ENCODE measurements around the gene SAMD13. TPM values are rescaled to one million over a fixed set of nuclear protein-coding genes. Genes with fewer than 3 reads are reported as not detected.

The SAMD13 gene
- total and polyA plus RNA-seq, 2 of the 4 experiments (the other 2 are of a cell fraction) = 0.27 to 0.36 TPM

GRCh38 chr1:84268346-84268745, 33.2 kb upstream of the SAMD13 start:
- Histone ChIP-seq H3K4me1 (ENCODE audit: control insufficient read depth, insufficient read depth, low read length) (peaks cover 5% of the 10 kb centered on the region; the same call in 1 of the 2 replicates), H3K18ac (ENCODE audit: low read depth, low read length) (no peak overlapping the region), H4K8ac (ENCODE audit: low read depth in 2 of 2, low read length in 2 of 2) (no peak overlapping the region), H4K20me1 (ENCODE audit: insufficient read depth, low read length) (no peaks in the 10 kb centered on the region), H4K91ac (ENCODE audit: insufficient read depth, low read depth, low read length) (no peak overlapping the region), H3K4me2 (ENCODE audit: low read depth, low read length) (no peak overlapping the region), H4K5ac (ENCODE audit: low read depth, low read length) (no peak overlapping the region), H2BK15ac (ENCODE audit: low read depth, low read length) (no peak overlapping the region), H2AK5ac (ENCODE audit: low read depth, low read length) (no peak overlapping the region), H3K27ac (ENCODE audit: insufficient read depth, low read length) (no peak overlapping the region), H2AFZ (replicated peaks; ENCODE audit: low read length, poor library complexity) (no peak overlapping the region), H3K79me1 (ENCODE audit: low read depth in 1 of 2, low read length in 2 of 2) (no peaks in the 10 kb centered on the region), H3K4ac (ENCODE audit: low read depth, low read length) (no peak overlapping the region), H3K27me3 (ENCODE audit: control insufficient read depth, insufficient read depth, low read length) (peaks cover 2% of the 10 kb centered on the region; the same call in 1 of the 2 replicates), H2BK5ac (ENCODE audit: low read depth, low read length, poor library complexity, severe bottlenecking) (no peak overlapping the region), H3K23ac (ENCODE audit: low read depth, low read length) (no peak overlapping the region), H3K9ac (ENCODE audit: low read depth, low read length) (no peak overlapping the region), H3K9me3 (ENCODE audit: control insufficient read depth, insufficient read depth, low read length) (no peaks in the 10 kb centered on the region), H3K9me1 (ENCODE audit: insufficient read depth, low read length) (no peaks in the 10 kb centered on the region; the same call in 1 of the 2 replicates), H3K14ac (replicated peaks; ENCODE audit: low read depth, low read length) (no peak overlapping the region), H2AK9ac (replicated peaks; ENCODE audit: low read depth, low read length, poor library complexity) (no peak overlapping the region), H3K56ac (ENCODE audit: extremely low read depth, insufficient read depth, low read length) (no peak overlapping the region), H3K4me3 (ENCODE audit: insufficient read depth, low read depth, low read length) (no peak overlapping the region), H2BK20ac (ENCODE audit: low read depth, low read length) (no peak overlapping the region), H2BK120ac (ENCODE audit: low read depth, low read length) (no peak overlapping the region), H3K36me3 (ENCODE audit: control insufficient read depth, insufficient read depth, low read length) (no peaks in the 10 kb centered on the region)
- no peak for DNase-seq
- no CpG with 5 or more reads among the region's 1 CpG for WGBS, 2 experiments (ENCODE audit: extremely low coverage in 2 of 2, insufficient read length in 1 of 2)
- in situ Hi-C loops (cut with MboI; ENCODE audit: low sequenced_read_pairs) = no loop called here
- dilution Hi-C loops (cut with HindIII; ENCODE audit: low sequenced_read_pairs, unreplicated experiment) = no loop called here
- ChIA-PET POLR2A (ENCODE audit: unreplicated experiment) (no interaction called here), CTCF (no interaction called here)
- TF ChIP-seq NFE2L2 (IDR thresholded peaks at IDR 0.05; ENCODE audit: low read depth, low read length) (no peak), SMC3 (IDR thresholded peaks at IDR 0.05; ENCODE audit: low read depth, low read length) (no peak), RAD21 (IDR thresholded peaks at IDR 0.05; ENCODE audit: low read length) (no peak), MAZ (IDR thresholded peaks at IDR 0.05; ENCODE audit: borderline replicate concordance, low read depth, low read length) (no peak), CHD1 (IDR thresholded peaks at IDR 0.05; ENCODE audit: low read depth, low read length) (no peak), FOS (IDR thresholded peaks at IDR 0.05; ENCODE audit: low read depth, low read length) (no peak), MAFK (IDR thresholded peaks at IDR 0.05; ENCODE audit: low read depth, low read length) (no peak), CEBPB (IDR thresholded peaks at IDR 0.05; ENCODE audit: low read depth, low read length) (no peak), BHLHE40 (IDR thresholded peaks at IDR 0.05; ENCODE audit: low read depth, low read length) (no peak), RCOR1 (IDR thresholded peaks at IDR 0.05; ENCODE audit: insufficient replicate concordance, low read length) (no peak), MXI1 (IDR thresholded peaks at IDR 0.05; ENCODE audit: borderline replicate concordance, low read depth, low read length) (no peak)
- ATAC-seq (ENCODE audit: low read depth) = no peak
- intact Hi-C loops (cut with micrococcal nuclease) = no loop called here
- no TSS peak for BruUV-seq (replicated peaks)
